Skin of body (tissue), 2 donors: ENCODE data around the gene TCF25. TPM values are rescaled to one million over a fixed set of nuclear protein-coding genes. Genes with fewer than 3 reads are reported as not detected.
A peak's percentile ranks its signal among the peaks of the same experiment; 100 is the strongest.
"Not testable (repeated sequence)": the region's sequence is repeated elsewhere in the genome, so short reads cannot be mapped to it uniquely, and the experiment has no call there.

Experiments used
- DNase-seq: peaks from one replicate; lab custom pipeline; 2025; lab: John Stamatoyannopoulos, UW
- total RNA-seq: library from RNA; depleted of rRNA; stranded (reverse); fragments of >200 nt; gene quantifications from one replicate; pipeline ENCODE4 v1.2.3, GENCODE V29; 2014

TCF25 gene
- total RNA-seq, 1 donor from 2014 or later = 109 TPM

DNA sequence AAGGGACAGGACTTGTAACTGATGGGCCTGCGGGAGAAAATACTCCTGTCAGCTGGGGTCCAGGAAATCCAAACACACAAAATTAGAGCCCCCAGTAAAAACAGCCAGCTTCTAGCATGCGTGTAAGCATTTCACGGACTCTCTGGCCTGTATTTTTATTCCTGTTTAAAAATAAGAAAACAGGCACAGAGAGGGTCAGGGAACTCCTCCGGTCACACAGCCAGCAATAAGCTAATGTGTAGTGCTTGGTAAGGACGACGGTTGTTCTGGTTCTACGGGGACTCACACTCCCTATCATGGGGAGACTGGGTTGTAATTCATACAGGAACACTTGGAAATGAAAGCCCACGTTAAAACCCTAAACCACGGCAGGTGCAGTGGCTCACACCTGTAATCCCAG, 1.5 kb upstream of the TCF25 start:
- DNase-seq = no peak

DNA sequence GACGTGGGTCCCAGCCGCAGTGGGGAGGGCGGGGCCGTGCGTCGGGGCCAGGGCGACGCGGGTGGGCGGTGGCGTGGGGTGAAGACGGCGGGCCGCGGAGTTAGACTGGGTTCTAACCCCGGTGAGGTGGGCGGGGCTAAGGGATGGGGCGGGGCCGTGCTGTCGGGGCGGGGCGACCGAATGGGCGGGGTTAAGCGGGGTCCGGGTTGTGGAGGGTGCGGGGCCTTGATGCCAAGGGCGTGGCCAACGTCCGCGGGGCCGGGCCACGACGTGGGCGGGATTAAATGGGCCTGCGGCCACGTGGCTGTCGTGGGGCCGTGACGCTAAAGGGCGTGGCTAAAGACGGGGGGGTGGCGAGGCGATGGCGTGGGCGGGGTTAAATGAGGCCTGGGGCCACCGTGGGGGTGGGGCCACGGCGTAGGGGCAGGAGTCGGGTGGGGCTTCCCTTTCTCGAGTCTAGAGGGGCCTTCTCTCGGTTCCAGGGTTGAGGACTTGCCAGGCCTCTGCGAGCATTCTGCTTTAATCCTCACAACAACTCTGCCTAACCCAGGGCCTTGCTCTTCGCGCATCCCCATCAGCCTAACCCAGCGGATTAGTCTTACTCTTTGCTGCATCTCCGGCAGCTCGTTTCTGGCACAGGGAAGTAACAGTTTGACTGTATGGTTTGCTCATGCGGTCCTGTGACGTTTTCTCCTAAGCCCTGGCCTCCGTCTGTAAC, 739 bp downstream of the TCF25 start:
- peak; percentile 97 for DNase-seq

DNA sequence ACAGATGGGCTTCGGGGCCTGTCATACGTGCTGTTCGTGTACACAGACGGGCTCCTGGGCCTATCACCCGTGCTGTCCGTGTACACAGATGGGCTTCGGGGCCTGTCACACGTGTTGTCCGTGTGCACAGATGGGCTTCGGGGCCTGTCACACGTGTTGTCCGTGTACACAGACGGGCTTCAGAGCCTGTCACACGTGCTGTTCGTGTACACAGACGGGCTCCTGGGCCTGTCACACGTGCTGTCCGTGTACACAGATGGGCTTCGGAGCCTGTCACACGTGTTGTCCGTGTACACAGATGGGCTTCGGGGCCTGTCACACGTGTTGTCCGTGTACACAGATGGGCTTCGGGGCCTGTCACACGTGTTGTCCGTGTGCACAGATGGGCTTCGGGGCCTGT, 5.7 kb downstream of the TCF25 start:
- not testable (repeated sequence) for DNase-seq

DNA sequence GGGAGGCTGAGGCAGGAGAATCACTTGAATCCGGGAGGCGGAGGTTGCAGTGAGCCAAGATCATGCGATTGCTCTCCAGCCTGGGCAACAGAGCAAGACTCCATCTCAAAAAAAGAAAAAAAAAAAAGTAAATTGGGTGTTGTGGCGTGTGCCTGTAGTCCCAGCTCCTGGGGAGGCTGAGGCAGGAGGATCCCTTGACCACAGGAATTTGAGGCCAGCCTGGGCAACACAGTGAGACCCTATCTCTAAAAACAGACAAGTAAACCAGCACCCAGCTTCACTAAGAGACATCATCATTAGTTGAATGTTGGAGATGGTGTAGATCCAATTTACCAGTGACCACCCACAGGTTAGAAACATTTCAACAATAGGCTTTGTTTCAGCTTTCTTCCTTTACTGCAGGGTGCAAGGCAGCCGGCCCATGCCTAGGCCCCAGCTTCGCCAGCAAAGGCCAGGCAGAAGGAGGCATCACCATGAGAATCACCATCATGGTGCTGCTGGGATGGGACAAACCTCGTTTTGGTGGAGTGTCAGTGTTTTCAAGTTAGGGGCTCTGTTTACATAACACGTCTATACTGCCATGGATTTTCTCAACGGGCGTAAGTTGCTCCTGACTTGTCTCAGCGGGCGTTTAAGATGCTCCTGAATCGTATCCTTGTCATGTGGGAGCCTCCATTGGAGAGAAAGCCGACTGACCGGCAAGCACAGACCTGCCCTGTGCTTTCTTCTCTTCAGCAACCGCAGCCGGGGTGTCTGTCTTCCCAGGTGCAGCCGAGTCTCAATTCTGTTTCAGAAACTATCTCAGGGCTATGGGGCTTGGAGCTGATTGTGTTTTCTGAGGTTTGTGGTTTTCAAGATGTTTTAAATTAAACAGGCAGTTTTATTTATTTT, 7.3 kb downstream of the TCF25 start:
- DNase-seq = no peak

DNA sequence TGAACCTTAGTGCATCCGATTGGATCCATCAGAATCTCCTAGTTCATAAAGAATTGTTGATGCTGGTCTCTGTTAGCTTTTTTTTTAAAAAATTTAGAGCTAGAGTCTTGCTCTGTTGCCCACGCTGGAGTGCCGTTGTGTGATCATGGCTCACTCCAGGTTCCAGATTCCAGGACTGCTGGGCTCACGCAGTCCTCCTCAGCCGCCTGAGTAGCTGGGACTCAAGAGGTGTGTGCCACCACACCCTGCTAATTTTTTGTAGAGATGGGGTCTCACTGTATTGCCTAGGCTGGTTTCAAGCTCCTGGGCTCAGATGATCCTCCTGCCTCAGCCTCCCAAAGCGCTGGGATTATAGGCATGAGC, 8.0 kb downstream of the TCF25 start:
- no peak for DNase-seq

DNA sequence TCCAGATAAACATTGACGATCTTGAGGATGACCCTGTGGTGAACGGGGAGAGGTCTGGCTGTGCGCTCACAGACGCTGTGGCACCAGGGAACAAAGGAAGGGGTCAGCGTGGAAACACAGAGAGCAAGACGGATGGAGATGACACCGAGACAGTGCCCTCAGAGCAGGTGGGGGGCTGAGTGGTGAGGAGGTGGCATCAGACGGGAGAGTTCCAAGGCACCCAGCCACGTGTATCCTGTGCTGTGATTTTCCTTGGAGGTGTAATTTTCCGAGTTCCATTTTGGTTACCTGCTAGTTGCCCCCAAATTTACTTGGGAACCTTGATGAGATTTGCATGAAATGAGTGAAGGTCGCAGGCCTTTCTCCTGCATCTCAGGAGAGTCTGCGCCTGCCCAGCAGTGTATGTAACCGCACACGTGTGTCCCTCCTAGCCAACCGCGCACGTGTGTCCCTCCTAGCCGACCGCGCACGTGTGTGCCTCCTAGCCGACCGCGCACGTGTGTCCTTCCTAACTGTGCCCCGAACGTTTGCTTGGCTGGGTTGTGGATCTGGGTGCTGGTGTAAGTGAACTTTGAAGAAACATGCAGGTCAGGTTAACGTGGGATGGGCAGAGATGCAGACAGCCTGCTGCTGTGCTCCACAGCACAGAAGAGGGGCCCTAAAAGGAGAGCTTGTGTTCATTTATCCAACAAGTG, 10.1 kb downstream of the TCF25 start:
- DNase-seq = no peak

DNA sequence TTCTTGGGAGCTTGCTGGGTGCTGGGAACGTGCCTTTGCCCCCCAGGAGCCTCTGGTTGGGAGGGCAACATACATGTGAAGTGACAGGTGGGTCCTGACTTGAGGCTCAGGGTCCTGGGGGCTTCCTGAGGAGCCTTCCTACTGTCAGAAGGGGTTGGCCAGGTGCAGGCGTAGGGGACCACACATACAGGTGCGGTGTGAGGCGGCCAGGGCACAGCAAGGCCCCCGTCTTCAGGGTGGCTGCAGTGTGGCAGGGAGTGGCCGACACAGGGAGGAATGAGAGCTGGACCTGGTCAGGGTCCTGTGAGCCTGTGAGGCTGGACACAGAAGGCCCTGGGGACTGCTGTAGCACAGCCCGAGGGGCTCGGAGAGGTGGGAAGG, 10.6 kb downstream of the TCF25 start:
- DNase-seq = no peak

DNA sequence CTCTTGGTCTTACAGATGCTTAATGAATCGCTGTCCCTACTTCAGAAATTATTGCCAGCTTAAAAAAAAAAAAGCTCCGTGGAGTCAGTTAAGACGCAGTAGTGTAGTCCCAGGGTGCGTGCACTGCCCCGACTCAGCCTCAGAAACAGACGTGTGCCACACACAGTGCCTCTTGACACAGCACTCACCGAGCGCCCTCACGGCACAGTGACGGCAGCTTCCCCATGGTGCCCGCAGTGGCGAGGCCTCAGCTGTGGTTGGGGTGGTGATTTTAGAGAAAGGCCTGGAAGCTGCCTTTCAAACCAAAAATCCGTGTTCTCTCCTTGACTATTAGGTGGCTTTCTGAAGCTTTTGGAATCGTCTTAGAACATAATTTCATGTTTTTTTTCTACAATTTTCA, 13.9 kb downstream of the TCF25 start:
- DNase-seq = no peak

DNA sequence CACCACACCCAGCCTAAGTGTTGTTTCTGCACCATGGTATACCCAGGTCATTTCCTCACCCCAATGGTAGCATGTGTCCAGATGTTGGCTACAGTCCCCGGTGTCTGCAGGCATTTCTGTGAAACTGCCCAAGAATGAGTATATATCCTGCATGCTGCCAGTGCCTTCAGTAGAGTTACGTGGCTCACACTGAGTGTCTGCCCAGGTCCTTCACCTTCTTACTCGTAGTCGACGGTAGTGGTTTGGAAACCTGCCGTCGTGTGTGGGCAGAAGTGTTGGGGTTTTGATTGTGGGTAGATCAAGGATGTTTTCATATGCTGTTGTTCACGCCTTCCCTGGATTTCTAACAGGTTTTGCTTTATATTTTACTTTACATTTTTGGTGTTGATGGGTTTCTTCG, 16.8 kb downstream of the TCF25 start:
- no peak for DNase-seq

DNA sequence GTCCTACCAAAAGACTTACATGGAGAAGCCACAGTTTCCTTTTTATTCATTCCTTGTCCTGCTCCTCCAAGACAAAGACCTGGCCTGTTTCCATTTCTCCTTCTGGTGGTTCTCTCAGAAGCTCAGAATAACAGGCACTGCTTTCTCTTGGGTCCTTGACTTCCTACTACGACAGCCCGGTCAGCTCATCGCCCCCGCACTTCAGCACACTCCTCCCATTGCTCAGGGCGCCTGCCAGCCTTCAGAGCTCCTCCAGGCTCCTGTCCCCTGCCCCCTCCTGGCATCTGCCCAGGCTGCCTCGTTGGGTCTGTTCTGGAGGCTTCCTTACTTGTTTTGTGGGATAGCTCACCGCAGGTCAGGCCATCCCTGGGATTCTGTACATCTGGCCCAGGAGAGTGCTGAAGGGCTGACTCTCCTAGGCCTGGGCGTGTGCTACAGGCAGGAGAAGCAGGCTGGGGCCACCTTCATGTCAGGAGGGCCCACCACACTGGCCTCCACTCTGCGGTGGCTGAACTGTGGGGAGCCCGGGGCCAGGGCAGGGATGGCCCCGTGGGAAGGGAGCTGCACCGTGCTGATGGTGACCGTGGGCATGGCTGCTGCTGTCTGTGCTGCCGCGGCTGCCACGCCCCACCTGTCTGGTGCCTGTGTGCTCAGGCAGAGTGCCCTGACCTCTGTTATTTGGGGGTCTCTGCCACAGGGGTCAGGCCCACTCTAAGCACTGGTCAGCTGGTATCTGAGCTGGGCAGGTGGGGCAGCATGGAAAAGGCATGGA, 17.7 kb downstream of the TCF25 start:
- DNase-seq = no peak

DNA sequence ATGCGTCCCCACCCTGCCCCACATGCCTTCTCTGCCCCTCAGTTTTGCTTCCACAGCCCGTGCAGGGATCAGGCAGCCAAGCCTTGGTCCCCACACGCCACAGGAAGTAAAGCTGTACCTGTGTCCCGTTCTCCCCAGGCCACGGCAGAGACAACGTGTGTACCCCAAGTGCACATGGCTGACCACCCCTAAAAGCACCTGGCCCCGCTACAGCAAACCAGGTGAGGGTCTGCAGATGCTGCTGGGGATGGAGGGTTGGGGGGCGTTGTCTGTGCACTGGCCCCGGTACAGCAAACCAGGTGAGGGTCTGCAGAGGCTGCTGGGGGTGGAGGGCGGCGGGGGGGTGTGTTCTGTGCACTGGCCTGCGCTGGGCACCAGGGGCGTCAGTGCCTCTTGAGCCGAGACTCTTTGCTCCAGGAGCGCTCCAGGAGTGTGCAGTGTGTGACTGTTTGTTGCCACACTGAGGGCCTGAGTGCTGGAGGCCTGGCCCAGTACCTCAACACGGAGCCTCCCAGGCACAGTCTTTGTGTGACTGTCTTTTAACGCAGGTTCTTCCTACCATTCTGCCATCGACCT, 18.8 kb downstream of the TCF25 start:
- DNase-seq = no peak

DNA sequence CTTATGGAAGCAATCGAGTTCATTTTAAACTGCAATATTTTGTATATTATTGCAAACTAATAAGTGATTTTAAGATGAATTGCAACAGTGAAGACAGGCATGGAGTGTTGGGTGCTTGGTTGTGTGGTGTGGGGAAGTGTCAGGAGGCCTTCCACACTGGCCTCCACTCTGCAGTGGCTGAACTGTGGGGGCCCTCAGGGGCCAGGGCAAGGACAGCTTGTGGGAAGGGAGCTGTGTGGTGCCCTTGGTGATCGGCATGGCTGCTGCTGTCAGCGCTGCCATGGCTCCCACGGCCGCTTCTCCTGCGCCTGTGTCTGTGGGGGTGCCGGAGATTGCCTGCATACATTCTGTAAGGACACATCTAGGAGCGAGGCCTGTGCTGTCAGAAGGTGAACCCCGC, 19.2 kb downstream of the TCF25 start:
- no peak for DNase-seq

DNA sequence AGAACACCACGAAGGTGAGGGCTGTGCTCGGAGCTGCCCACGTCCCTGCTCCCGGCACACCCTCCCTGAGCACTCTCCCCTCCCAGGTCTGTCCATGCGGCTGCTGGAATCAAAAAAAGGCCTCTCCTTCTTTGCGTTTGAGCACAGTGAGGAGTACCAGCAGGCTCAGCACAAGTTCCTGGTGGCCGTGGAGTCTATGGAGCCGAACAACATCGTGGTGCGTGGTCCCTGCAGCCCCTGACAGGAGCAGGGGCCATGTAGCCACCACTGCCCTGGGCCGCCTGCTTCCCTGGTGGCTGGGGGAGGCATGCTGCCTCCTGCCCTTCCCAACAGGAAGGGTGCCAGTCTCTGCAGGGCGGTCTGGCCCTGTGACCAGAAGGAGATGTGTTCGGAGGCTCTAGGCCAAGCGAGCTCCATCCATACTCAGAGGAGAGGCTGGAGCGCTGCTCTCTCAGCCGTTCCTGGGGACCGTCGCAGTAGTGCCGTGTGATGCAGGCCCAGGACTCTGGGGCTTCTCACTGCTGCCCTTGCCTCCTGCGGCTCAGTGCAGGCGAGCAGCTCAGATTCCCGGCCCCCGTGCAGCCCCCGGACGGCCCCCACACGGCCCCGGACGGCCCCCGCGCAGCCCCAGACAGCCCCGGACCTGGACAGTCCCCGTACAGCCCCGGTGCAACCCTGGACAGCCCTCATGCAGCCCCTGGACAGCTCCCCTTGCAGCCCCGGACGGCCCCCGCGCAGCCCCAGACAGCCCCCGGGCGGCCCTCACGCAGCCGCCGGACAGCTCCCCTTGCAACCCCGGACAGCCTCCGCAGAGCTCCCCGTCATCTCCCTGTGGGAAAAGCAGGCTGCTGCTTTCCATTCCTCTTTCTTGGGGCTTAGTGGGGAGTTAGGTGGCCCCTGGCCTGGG, 20.5 kb downstream of the TCF25 start:
- no peak for DNase-seq

DNA sequence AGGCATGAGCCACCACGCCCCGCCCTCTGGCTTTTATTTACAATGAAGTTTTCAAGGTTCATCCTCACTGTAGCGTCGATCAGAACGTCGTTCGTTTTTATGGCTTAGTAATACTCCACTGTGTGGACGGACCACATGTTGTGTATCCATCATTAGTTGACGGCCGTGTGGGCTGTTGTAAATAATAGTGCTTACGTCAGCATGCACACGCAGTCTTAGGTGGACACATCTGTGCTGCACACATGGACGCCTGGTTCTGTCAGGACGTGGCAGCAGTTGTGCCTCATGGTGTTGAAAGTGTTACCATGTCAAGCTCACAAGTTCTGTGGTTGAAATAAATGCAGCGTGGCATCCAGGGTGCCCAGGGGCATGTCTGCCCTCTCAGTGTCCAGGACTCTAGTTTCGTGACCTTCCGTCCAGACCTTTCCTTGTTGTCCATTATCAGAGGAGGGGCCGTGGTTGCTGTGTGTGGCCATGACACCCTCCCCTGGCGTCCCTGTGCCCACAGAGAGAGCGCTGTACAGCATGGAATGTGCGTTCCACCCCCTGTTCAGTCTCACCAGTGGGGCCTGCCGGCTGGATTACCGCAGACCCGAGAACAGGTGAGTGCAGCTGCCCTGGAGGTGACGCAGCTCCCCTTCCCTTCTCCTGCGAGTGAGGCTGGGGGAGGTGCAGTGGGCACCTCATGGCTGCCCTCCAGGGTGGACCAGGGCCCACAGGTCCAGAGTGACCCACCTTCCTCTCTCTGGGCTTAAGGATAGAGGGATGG, 22.3 kb downstream of the TCF25 start:
- DNase-seq = no peak

DNA sequence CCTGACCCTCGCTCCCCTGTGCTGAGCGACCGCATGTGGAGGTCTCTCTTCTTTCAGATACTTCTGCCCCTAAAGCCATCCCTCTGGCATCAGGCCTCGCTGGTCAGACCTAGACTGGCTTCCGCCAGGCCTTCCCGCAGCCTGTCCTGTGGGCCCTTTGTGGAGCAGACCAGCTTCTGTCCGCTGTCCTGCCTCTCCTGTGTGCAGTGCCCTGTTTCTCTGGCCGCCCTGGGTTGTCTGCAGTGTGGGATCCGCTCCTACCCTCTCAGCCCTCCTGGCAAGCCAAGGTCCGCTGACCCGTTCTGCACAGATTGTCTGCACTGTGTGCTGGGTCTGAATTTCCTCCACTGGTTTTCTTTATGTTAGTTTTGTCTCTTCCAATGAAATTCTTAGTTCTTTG, 23.8 kb downstream of the TCF25 start:
- DNase-seq = no peak

DNA sequence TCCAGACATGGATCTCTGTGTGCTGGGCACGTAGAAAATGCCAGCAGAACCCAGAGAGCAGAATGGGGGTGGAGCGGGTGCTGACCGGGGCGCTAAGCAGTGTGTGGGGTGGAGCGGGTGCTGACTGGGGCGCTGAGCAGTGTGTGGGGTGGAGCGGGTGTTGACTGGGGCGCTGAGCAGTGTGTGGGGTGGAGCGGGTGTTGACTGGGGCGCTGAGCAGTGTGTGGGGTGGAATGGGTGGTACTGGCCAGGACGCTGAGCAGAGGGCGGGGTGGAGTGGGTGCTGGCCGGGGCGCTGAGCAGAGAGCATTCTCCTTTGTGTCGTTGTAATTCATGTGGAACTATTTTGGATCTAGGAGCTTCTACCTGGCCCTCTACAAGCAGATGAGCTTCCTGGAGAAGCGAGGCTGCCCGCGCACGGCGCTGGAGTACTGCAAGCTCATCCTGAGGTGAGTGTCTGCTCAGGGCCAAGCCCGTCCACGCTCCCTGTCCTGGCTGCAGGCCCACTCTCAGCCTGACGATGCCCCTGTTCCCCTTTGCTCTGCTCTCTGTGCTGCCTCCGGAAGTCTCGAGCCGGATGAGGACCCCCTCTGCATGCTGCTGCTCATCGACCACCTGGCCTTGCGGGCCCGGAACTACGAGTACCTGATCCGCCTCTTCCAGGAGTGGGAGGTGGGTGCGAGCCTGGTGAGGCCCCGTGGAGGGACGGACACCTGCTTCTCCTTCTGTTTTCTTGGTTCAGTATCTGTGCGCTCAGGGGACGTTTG, 25.0 kb downstream of the TCF25 start:
- no peak for DNase-seq

DNA sequence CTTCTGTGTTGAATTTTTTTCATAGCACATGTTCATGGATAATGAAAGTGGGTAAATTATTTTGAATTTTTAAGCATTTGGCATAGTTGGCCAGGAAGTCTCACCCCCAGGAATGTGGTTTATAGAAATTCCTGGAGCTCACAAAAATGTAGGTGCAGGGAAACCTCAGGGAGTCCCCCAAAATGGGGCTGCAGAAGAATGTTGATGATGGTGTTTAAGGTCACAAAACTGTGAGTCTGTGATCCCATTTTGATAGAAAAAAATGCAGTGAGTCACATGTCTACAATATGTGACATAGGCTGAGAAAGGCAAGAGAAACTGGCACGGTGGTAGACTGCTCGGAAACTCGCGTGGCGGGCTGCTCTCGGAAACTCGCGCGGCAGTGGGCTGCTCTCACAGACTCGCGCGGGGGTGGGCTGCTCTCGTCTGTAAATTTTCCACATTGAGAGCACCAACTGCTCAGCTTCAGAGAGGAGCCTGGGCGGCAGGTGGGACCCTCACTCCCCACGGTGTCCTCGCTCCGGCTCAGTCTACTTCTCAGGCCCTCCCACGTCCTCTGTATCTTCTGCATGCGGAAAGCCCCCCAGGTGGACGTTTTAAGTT, 26.6 kb downstream of the TCF25 start:
- DNase-seq = no peak

DNA sequence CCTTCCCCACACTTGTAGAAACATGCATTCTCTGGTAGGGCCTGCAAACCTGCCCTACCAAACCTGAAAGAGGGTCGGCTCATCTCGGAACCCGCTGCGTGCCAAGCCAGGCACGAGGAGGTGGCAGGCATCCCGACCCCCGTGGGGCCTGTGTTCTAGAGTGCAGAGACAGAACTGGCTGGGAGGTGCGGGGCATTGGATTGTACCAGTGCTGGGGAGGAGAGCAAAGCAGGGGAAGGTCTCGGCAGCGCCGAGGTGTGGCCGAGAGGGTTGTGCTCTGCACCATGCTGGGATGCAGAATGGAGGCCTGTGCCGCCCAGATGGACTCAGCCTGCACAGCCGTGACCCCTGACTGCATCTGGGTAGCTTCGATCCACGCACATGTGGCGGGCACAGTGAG, 27.5 kb downstream of the TCF25 start:
- no peak for DNase-seq
